H1 (cell line): ENCODE data around the gene PAWR.

Experiments
- CBX5 ChIP-seq: fragments of 300-800, 300-1000 bp; sonication (generic); IDR thresholded peaks from 2 replicates; pipeline ENCODE4 v1.7.1; 2016; ENCODE audit warnings: antibody characterized with exemption, low read length, low read depth
- EP300 ChIP-seq, 2 experiments: IDR thresholded peaks; 1 replicate in 1 of 2; 2 replicates in 1 of 2; pipeline ENCODE4 v1.6.1; 2011 to 2012; ENCODE audit warnings: low read depth in 2 of 2, low read length in 2 of 2, mild to moderate bottlenecking in 2 of 2, borderline replicate concordance in 1 of 2, inconsistent platforms in 1 of 2, moderate library complexity in 1 of 2
- EZH2 ChIP-seq: fragments of 200-600 bp; sonication (generic); IDR thresholded peaks from 2 replicates; pipeline ENCODE4 v1.7.1; 2012; ENCODE audit warnings: low read depth, mild to moderate bottlenecking, moderate library complexity, low read length, inconsistent platforms; ENCODE audit not compliant: severe bottlenecking
- POLR2A ChIP-seq, 2 experiments: IDR thresholded peaks; 1 replicate in 1 of 2; 2 replicates in 1 of 2; pipeline ENCODE4 v1.6.1; 2011; ENCODE audit warnings: low read depth in 2 of 2, low read length in 2 of 2, mild to moderate bottlenecking in 2 of 2; ENCODE audit errors: control extremely low read depth in 1 of 2
- POLR2AphosphoS5 ChIP-seq: IDR thresholded peaks from 2 replicates; pipeline ENCODE4 v1.6.1; 2011; ENCODE audit warnings: low read depth, low read length
- RAD21 ChIP-seq, 2 experiments: IDR thresholded peaks in 1 of 2; conservative IDR thresholded peaks in 1 of 2; 2 replicates each; pipeline ENCODE4 v1.6.1; 2011; ENCODE audit warnings: low read depth in 2 of 2, low read length in 2 of 2, improper control_type of control experiment in 1 of 2, inconsistent platforms in 1 of 2, mild to moderate bottlenecking in 1 of 2, moderate library complexity in 1 of 2
- TCF12 ChIP-seq: IDR thresholded peaks from 2 replicates; pipeline ENCODE4 v1.6.1; 2011; ENCODE audit warnings: low read depth, mild to moderate bottlenecking, low read length
- TEAD4 ChIP-seq: IDR thresholded peaks from 2 replicates; pipeline ENCODE4 v1.6.1; 2012; ENCODE audit warnings: low read depth, low read length, inconsistent platforms, mixed read lengths
- YY1 ChIP-seq: IDR thresholded peaks from 2 replicates; pipeline ENCODE4 v1.6.1; 2011; ENCODE audit warnings: low read depth, mild to moderate bottlenecking, low read length
- TF ChIP-seq, protein P1 (sequence below), 3 experiments: IDR thresholded peaks; 1 replicate in 2 of 3; 2 replicates in 1 of 3; pipeline versions ENCODE4 v1.5.1 to v1.6.1; 2011; ENCODE audit warnings: low read length in 3 of 3, mild to moderate bottlenecking in 3 of 3, inconsistent platforms in 2 of 3, low read depth in 1 of 3, moderate library complexity in 1 of 3; ENCODE audit not compliant: insufficient read depth in 1 of 3; ENCODE audit errors: control extremely low read depth in 1 of 3

DNA sequence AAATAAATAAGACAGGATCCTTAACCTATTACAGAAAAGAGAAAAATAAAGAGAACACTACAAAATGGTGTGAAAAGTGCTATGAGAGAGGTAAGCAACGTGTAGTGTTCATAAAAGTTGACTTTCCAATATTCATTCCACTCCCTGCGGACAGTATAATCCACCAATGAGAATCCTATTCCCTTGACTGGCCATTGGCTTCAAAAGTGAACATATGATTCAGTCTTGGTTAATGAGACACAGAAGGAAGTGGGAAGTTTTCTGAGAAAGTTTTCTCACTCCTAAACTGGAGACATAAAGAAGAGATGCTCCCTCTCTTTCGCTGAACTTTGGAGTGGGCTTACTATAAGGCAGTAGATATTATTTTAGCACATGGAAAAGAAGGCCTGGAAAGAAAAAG, 153.1 kb downstream of the PAWR start:
- TF ChIP-seq EP300 (IDR thresholded peaks at IDR 0.05; ENCODE audit: borderline replicate concordance in 1 of 2, low read depth in 2 of 2, low read length in 2 of 2) (no peak), POLR2A (IDR thresholded peaks at IDR 0.05; ENCODE audit: control extremely low read depth in 1 of 2, low read depth in 2 of 2, low read length in 2 of 2) (no peak), TEAD4 (no peak), POLR2AphosphoS5 (no peak), RAD21 (IDR thresholded peaks at IDR 0.05 in 1 of 2, conservative IDR thresholded peaks at IDR 0.05 in 1 of 2; ENCODE audit: low read depth in 2 of 2, low read length in 2 of 2) (no peak), YY1 (no peak), TCF12 (no peak), CBX5 (no peak), EZH2 (no peak)
- TF ChIP-seq, protein P1, sequence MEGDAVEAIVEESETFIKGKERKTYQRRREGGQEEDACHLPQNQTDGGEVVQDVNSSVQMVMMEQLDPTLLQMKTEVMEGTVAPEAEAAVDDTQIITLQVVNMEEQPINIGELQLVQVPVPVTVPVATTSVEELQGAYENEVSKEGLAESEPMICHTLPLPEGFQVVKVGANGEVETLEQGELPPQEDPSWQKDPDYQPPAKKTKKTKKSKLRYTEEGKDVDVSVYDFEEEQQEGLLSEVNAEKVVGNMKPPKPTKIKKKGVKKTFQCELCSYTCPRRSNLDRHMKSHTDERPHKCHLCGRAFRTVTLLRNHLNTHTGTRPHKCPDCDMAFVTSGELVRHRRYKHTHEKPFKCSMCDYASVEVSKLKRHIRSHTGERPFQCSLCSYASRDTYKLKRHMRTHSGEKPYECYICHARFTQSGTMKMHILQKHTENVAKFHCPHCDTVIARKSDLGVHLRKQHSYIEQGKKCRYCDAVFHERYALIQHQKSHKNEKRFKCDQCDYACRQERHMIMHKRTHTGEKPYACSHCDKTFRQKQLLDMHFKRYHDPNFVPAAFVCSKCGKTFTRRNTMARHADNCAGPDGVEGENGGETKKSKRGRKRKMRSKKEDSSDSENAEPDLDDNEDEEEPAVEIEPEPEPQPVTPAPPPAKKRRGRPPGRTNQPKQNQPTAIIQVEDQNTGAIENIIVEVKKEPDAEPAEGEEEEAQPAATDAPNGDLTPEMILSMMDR (IDR thresholded peaks at IDR 0.05; ENCODE audit: control extremely low read depth in 1 of 3, insufficient read depth in 1 of 3, low read depth in 1 of 3, low read length in 3 of 3): no peak
